Measurements from ENCODE around the gene SLC5A6. TPM values are rescaled to one million over a fixed set of nuclear protein-coding genes. Genes with fewer than 3 reads are reported as not detected.

SLC5A6 gene
- total and polyA plus RNA-seq, 7 donors, result 2.4 to 26.7 (median 11.1) TPM

DNA sequence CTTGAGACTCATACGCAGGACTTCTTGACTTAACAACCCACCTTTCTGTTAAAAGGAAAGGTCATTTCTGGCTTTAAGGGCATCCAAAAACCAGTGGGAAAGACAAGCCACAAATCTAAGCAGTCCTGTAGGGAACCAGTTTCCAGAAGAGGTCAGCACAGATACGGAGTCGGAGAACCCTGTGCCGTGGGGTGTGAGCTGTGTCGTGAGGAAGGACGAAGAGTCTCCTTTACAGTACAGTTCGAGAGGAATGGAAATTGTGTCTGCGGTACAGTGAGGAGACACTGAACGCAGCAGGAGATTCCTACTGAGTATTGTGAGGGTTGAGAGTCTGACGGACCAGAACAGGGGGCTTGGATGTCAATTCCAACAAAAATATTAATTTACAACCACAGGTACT lies 33.0 kb upstream of the SLC5A6 start:
- H3K36me3 ChIP-seq, result peaks cover 0 to 46% (median 29%) of the 10 kb centered on the region in 4 donors
- peaks cover 0 to 7% (median 3%) of the 10 kb centered on the region in 4 donors for H3K4me1 ChIP-seq
- TF ChIP-seq EP300 (IDR thresholded peaks at IDR 0.05) (no peak), POLR2A (IDR thresholded peaks at IDR 0.05) (no peak), POLR2AphosphoS5 (IDR thresholded peaks at IDR 0.05) (no peak), CTCF (IDR thresholded peaks at IDR 0.05) (no peak)
- DNase-seq, result no peak
- WGBS, 2 donors, result 80 to 83% methylated on average over 10 of the region's 10 CpGs
- H3K4me3 ChIP-seq, result no peak overlapping the region
- H3K9me3 ChIP-seq, result no peaks in the 10 kb centered on the region
- no peak overlapping the region for H3K27ac ChIP-seq
- intact Hi-C loops (cut with DNase I), result no loop called here
- H3K27me3 ChIP-seq, result peaks cover 0 to 5% (median 0%) of the 10 kb centered on the region in 3 donors

- intact Hi-C loops (cut with DNase I), result no loop called here
- Histone ChIP-seq H3K4me3 (no peak overlapping the region), H3K36me3 (peaks cover under 1 to 62% (median 40%) of the 10 kb centered on the region in 4 donors), H3K27ac (no peak overlapping the region), H3K9me3 (no peaks in the 10 kb centered on the region), H3K27me3 (no peaks in the 10 kb centered on the region), H3K4me1 (no peaks in the 10 kb centered on the region)
- no peak for DNase-seq
- TF ChIP-seq POLR2A (IDR thresholded peaks at IDR 0.05), result no peak
- no peak for TF ChIP-seq CTCF (IDR thresholded peaks at IDR 0.05)
- TF ChIP-seq EP300 (IDR thresholded peaks at IDR 0.05), result no peak
- no peak for TF ChIP-seq POLR2AphosphoS5 (IDR thresholded peaks at IDR 0.05)
- 91 to 93% methylated on average over 19 of the region's 19 CpGs for WGBS, 2 donors
Measured at GRCh38 chr2:27243391-27244130, 31.5 kb upstream of the SLC5A6 start.

- no peaks in the 10 kb centered on the region for H3K4me1 ChIP-seq
- no peak overlapping the region for H3K4me3 ChIP-seq
- intact Hi-C loops (cut with DNase I), result no loop called here
- no peak overlapping the region for H3K27ac ChIP-seq
- no peak for DNase-seq
- no peaks in the 10 kb centered on the region for H3K27me3 ChIP-seq
- TF ChIP-seq POLR2A (IDR thresholded peaks at IDR 0.05) (no peak), POLR2AphosphoS5 (IDR thresholded peaks at IDR 0.05) (no peak), CTCF (IDR thresholded peaks at IDR 0.05) (no peak), EP300 (IDR thresholded peaks at IDR 0.05) (no peak)
- no peaks in the 10 kb centered on the region for H3K9me3 ChIP-seq
- 97 to 98% methylated on average over 16 of the region's 16 CpGs for WGBS, 2 donors
- H3K36me3 ChIP-seq, result peaks cover 8 to 72% (median 49%) of the 10 kb centered on the region in 4 donors
Measured at GRCh38 chr2:27242614-27242951, 30.5 kb upstream of the SLC5A6 start.

DNA sequence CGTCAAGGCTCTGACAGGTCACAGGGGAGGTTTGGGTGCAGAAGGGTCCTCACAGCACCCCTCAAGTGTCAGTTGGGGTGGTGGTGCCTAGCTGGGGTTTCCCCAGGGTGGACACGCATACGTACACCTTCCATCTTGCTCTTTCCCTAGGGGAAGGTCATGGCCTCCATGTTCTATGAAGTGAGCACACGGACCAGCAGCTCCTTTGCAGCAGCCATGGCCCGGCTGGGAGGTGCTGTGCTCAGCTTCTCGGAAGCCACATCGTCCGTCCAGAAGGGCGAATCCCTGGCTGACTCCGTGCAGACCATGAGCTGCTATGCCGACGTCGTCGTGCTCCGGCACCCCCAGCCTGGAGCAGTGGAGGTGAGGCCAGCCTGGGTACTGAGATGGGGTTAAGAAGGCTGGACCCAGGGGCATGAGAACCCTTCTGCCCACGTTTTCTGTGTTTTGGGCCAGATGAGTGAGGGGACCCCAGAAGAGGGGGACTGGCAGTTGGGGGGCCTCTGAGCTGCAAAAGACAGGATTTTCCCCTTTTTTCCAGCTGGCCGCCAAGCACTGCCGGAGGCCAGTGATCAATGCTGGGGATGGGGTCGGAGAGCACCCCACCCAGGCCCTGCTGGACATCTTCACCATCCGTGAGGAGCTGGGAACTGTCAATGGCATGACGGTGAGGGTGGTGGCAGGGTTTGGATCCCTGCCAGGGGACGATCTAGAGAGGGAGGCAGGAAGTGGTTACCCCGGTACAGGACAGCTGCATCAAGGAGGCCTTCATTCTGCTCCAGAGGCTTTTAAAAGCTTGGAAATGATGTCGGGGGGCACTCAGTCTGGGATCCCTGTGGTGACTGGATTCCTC lies 29.9 kb upstream of the SLC5A6 start:
- H3K9me3 ChIP-seq, result no peaks in the 10 kb centered on the region
- WGBS, 2 donors, result 83 to 89% methylated on average over 24 of the region's 24 CpGs
- no peaks in the 10 kb centered on the region for H3K27me3 ChIP-seq
- H3K27ac ChIP-seq, result no peak overlapping the region
- DNase-seq, result no peak
- no peaks in the 10 kb centered on the region for H3K4me1 ChIP-seq
- no peak overlapping the region for H3K4me3 ChIP-seq
- peaks cover 8 to 78% (median 55%) of the 10 kb centered on the region in 4 donors for H3K36me3 ChIP-seq
- TF ChIP-seq POLR2AphosphoS5 (IDR thresholded peaks at IDR 0.05) (no peak), POLR2A (IDR thresholded peaks at IDR 0.05) (no peak), CTCF (IDR thresholded peaks at IDR 0.05) (no peak)
- intact Hi-C loops (cut with DNase I), result no loop called here

Measured in sigmoid colon (tissue), 7 donors.